NCI-H2081 treated with DMSO at 0.1 percent for 48 hours (cell line): ENCODE measurements around the gene ADAMTS17.

ENCODE experiments used
- DNase-seq: peaks from one replicate; lab custom pipeline; 2025; lab: John Stamatoyannopoulos, UW

The ADAMTS17 gene

GRCh38 chr15:100224206-100225185 is 117.3 kb downstream of the ADAMTS17 start:
- no peak for DNase-seq

- DNase-seq, result no peak
These were observed 119.4 kb downstream of the ADAMTS17 start for GRCh38 chr15:100222349-100222715.

GRCh38 chr15:100221471-100222348 is 120.1 kb downstream of the ADAMTS17 start:
- no peak for DNase-seq

- DNase-seq, result no peak
These were observed 121.6 kb downstream of the ADAMTS17 start for GRCh38 chr15:100220058-100220768.

GRCh38 chr15:100218434-100218833 is 123.3 kb downstream of the ADAMTS17 start:
- no peak for DNase-seq

- DNase-seq, result no peak
These were observed 125.6 kb downstream of the ADAMTS17 start for GRCh38 chr15:100216182-100216581.

GRCh38 chr15:100215843-100216169 is 126.0 kb downstream of the ADAMTS17 start:
- no peak for DNase-seq

- DNase-seq, result no peak
These were observed 126.5 kb downstream of the ADAMTS17 start for GRCh38 chr15:100215031-100215842.

GRCh38 chr15:100211855-100212850 is 129.6 kb downstream of the ADAMTS17 start:
- no peak for DNase-seq

GRCh38 chr15:100210338-100210737 is 131.4 kb downstream of the ADAMTS17 start:
- no peak for DNase-seq

GRCh38 chr15:100208921-100209603 is 132.7 kb downstream of the ADAMTS17 start:
- no peak for DNase-seq

- DNase-seq, result no peak
These were observed 134.7 kb downstream of the ADAMTS17 start for GRCh38 chr15:100207053-100207452.

- DNase-seq, result no peak
These were observed 135.1 kb downstream of the ADAMTS17 start for GRCh38 chr15:100206643-100207042.

- DNase-seq, result no peak
These were observed 136.1 kb downstream of the ADAMTS17 start for GRCh38 chr15:100205549-100206295.

GRCh38 chr15:100204771-100205170 is 137.0 kb downstream of the ADAMTS17 start:
- DNase-seq, result no peak

- DNase-seq, result no peak
These were observed 137.6 kb downstream of the ADAMTS17 start for GRCh38 chr15:100204211-100204610.

- DNase-seq, result no peak
These were observed 139.3 kb downstream of the ADAMTS17 start for GRCh38 chr15:100202309-100202960.
